ENCODE measurements around the gene CETN3. TPM values are rescaled to one million over a fixed set of nuclear protein-coding genes. Genes with fewer than 3 reads are reported as not detected.

Gene CETN3
- total and polyA plus RNA-seq, 2 of the 8 experiments (the other 6 are each of a cell fraction or from before 2014, with no cell fraction given) = 4.8 to 43.8 TPM

DNA sequence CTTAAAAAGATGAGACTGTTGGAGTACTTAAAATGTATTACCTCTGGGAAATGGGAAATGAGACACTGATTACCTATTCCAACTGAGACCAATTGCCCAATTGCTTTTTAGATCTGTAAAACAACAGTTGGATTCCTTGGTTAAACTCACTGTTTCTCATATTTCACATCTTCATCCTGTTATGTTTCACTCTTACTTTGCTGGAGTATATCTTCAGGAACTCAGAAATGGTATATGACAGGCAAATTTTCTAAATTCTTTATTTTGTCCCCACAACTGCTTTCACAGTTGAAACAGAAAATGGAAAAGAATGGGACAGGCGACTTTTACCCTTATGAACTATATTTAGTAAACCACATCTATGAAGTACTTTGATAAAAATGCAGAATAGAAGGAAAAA lies 8.7 kb upstream of the CETN3 start:
- H3K27ac ChIP-seq (ENCODE audit: low read depth, low read length) = no peak overlapping the region
- no peaks in the 10 kb centered on the region for H3K36me3 ChIP-seq (ENCODE audit: control insufficient read depth in 2 of 4, insufficient read depth in 4 of 4, low read length in 3 of 4)
- no peak overlapping the region for H3K56ac ChIP-seq (replicated peaks; ENCODE audit: insufficient read length, low read depth, low read length)
- H2BK5ac ChIP-seq (ENCODE audit: low read depth, low read length) = no peak overlapping the region
- no peak overlapping the region for H3K23ac ChIP-seq (ENCODE audit: insufficient read length)
- no peak overlapping the region for H3K4ac ChIP-seq (replicated peaks; ENCODE audit: insufficient read length, low read depth, low read length)
- no peak overlapping the region for H3K14ac ChIP-seq (ENCODE audit: insufficient read length)
- H4K8ac ChIP-seq (ENCODE audit: extremely low read depth, insufficient read depth, low read length) = no peak overlapping the region
- no peaks in the 10 kb centered on the region for H3K23me2 ChIP-seq (ENCODE audit: low read depth, low read length)
- 90% methylated on average over 1 of the region's 1 CpG; no CpG with 5 or more reads in 1 of the 2 experiments for WGBS, 2 experiments (ENCODE audit: extremely low coverage in 1 of 2, insufficient coverage in 1 of 2, insufficient read length in 1 of 2, insufficient replicate concordance in 2 of 2, low coverage in 1 of 2, low lambda C conversion rate in 2 of 2, missing lambda C conversion rate in 1 of 2)
- ChIA-PET POLR2A (ENCODE audit: partially characterized antibody) (no interaction called here), CTCF (ENCODE audit: partially characterized antibody) (interaction anchor here (0.6 to 1.5 kb wide), 3 partner anchors 9 to 42 kb away, joined by 3 to 7 read pairs (median 3); no protein-coding TSS in a partner anchor)
- no peaks in the 10 kb centered on the region for H3K79me2 ChIP-seq (ENCODE audit: control insufficient read depth in 1 of 2, insufficient read depth in 2 of 2, low read length in 2 of 2)
- no peaks in the 10 kb centered on the region for H3K79me1 ChIP-seq (ENCODE audit: low read depth, low read length)
- H2AK5ac ChIP-seq (ENCODE audit: low read depth, low read length) = no peak overlapping the region
- H3K4me3 ChIP-seq (ENCODE audit: extremely low read depth in 1 of 4, insufficient read depth in 2 of 4, low read depth in 3 of 4, low read length in 4 of 4) = no peak overlapping the region
- H3K9me3 ChIP-seq (ENCODE audit: insufficient read depth in 2 of 2, low read depth in 1 of 2, low read length in 1 of 2) = no peaks in the 10 kb centered on the region
- no peak overlapping the region for H2AFZ ChIP-seq (ENCODE audit: low read length)
- H2BK20ac ChIP-seq (ENCODE audit: low read length) = no peak overlapping the region
- FAIRE-seq (no peak), DNase-seq (ENCODE audit: low read depth in 1 of 2, low spot score in 2 of 2) (no peak)
- no peaks in the 10 kb centered on the region; a peak in 1 of 7 replicates for H3K4me1 ChIP-seq (replicated peaks in 1 of 4; ENCODE audit: control insufficient read depth in 3 of 4, insufficient read depth in 4 of 4, low read length in 3 of 4)
- H2BK15ac ChIP-seq (ENCODE audit: low read length) = no peak overlapping the region
- no peak overlapping the region for H2BK12ac ChIP-seq (ENCODE audit: low read depth, low read length)
- no peaks in the 10 kb centered on the region for H3K27me3 ChIP-seq (replicated peaks in 1 of 4; ENCODE audit: control insufficient read depth in 3 of 4, extremely low read depth in 1 of 4, insufficient read depth in 3 of 4, low read length in 3 of 4)
- no peak overlapping the region for H2BK120ac ChIP-seq (replicated peaks; ENCODE audit: low read depth, low read length)
- H3K18ac ChIP-seq (ENCODE audit: extremely low read depth, low read length) = no peak overlapping the region
- no peak overlapping the region for H3K4me2 ChIP-seq (ENCODE audit: insufficient read depth in 1 of 2, low read depth in 2 of 2, low read length in 2 of 2)
- no peak overlapping the region for H4K91ac ChIP-seq (replicated peaks; ENCODE audit: insufficient read length, low read length)
- no peak overlapping the region for H4K5ac ChIP-seq (ENCODE audit: insufficient read length, low read depth, low read length)
- H3K9ac ChIP-seq (replicated peaks in 1 of 4; ENCODE audit: extremely low read depth in 1 of 4, low read depth in 3 of 4, low read length in 3 of 4) = no peak overlapping the region
- H4K20me1 ChIP-seq (replicated peaks in 1 of 2; ENCODE audit: control insufficient read depth in 1 of 2, insufficient read depth in 2 of 2, low read length in 2 of 2) = no peaks in the 10 kb centered on the region
- no peak for TF ChIP-seq NRF1 (IDR thresholded peaks at IDR 0.05; ENCODE audit: low read depth, low read length)
- TF ChIP-seq TCF12 (IDR thresholded peaks at IDR 0.05; ENCODE audit: low read depth, low read length) = no peak
- TF ChIP-seq EGR1 (IDR thresholded peaks at IDR 0.05; ENCODE audit: borderline replicate concordance, low read depth, low read length) = no peak
- TF ChIP-seq EP300 (IDR thresholded peaks at IDR 0.05; ENCODE audit: borderline replicate concordance in 1 of 2, low read depth in 2 of 2, low read length in 2 of 2) = no peak
- no peak for TF ChIP-seq SIRT6 (IDR thresholded peaks at IDR 0.05; ENCODE audit: low read length)
- no peak for TF ChIP-seq GABPA (IDR thresholded peaks at IDR 0.05; ENCODE audit: borderline replicate concordance, insufficient read depth, low read length)
- no peak for TF ChIP-seq EZH2 (IDR thresholded peaks at IDR 0.05; ENCODE audit: low read depth, low read length, severe bottlenecking)
- TF ChIP-seq YY1 (IDR thresholded peaks at IDR 0.05; ENCODE audit: low read depth, low read length) = no peak
- no peak for TF ChIP-seq KDM5A (IDR thresholded peaks at IDR 0.05; ENCODE audit: low read length)
- no peak for TF ChIP-seq CEBPB (IDR thresholded peaks at IDR 0.05; ENCODE audit: low read depth, low read length)
- TF ChIP-seq JUN (IDR thresholded peaks at IDR 0.05; ENCODE audit: low read depth, low read length) = no peak
- TF ChIP-seq CHD2 (IDR thresholded peaks at IDR 0.05; ENCODE audit: low read length) = no peak
- TF ChIP-seq KDM1A (IDR thresholded peaks at IDR 0.05; ENCODE audit: borderline replicate concordance, low read length) = no peak
- TF ChIP-seq, protein P1, sequence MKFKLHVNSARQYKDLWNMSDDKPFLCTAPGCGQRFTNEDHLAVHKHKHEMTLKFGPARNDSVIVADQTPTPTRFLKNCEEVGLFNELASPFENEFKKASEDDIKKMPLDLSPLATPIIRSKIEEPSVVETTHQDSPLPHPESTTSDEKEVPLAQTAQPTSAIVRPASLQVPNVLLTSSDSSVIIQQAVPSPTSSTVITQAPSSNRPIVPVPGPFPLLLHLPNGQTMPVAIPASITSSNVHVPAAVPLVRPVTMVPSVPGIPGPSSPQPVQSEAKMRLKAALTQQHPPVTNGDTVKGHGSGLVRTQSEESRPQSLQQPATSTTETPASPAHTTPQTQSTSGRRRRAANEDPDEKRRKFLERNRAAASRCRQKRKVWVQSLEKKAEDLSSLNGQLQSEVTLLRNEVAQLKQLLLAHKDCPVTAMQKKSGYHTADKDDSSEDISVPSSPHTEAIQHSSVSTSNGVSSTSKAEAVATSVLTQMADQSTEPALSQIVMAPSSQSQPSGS (IDR thresholded peaks at IDR 0.05; ENCODE audit: low read length) = no peak

All from H1 (cell line).